GM21576 (cell line): ENCODE measurements around the gene ARHGEF37.

ENCODE experiments used
- ATAC-seq: cut with Tn5 transposase; IDR thresholded peaks from one replicate; pipeline ENCODE4 v1.9.1; 2021; ENCODE audit warnings: mild to moderate bottlenecking, moderate library complexity; ENCODE audit not compliant: unreplicated experiment

The ARHGEF37 gene

GRCh38 chr5:149598966-149599365 lies 17.7 kb downstream of the ARHGEF37 start:
- ATAC-seq = no peak

- ATAC-seq = no peak
Observed at GRCh38 chr5:149599375-149599774, 18.1 kb downstream of the ARHGEF37 start.

- ATAC-seq = no peak
Observed at GRCh38 chr5:149600932-149601331, 19.6 kb downstream of the ARHGEF37 start.

GRCh38 chr5:149603210-149603609 lies 21.9 kb downstream of the ARHGEF37 start:
- ATAC-seq = no peak

- ATAC-seq = no peak
Observed at GRCh38 chr5:149603920-149604319, 22.6 kb downstream of the ARHGEF37 start.

- no peak for ATAC-seq
Observed at GRCh38 chr5:149604321-149604720, 23.0 kb downstream of the ARHGEF37 start.

GRCh38 chr5:149605354-149605997 lies 24.2 kb downstream of the ARHGEF37 start:
- ATAC-seq = no peak

- peak; percentile 93 for ATAC-seq
Observed at GRCh38 chr5:149605998-149606724, 24.9 kb downstream of the ARHGEF37 start.

- ATAC-seq = no peak
Observed at GRCh38 chr5:149608936-149609545, 27.7 kb downstream of the ARHGEF37 start.

- ATAC-seq = no peak
Observed at GRCh38 chr5:149609640-149610219, 28.4 kb downstream of the ARHGEF37 start.

GRCh38 chr5:149610589-149611255 lies 29.4 kb downstream of the ARHGEF37 start:
- ATAC-seq = no peak

- no peak for ATAC-seq
Observed at GRCh38 chr5:149611326-149611725, 30.0 kb downstream of the ARHGEF37 start.

GRCh38 chr5:149614034-149614907 lies 33.0 kb downstream of the ARHGEF37 start:
- no peak for ATAC-seq

GRCh38 chr5:149615976-149616375 lies 34.7 kb downstream of the ARHGEF37 start:
- ATAC-seq = no peak

- peak; percentile 75 for ATAC-seq
Observed at GRCh38 chr5:149616727-149617285, 35.5 kb downstream of the ARHGEF37 start.

- peak; percentile 49 for ATAC-seq
Observed at GRCh38 chr5:149617760-149618306, 36.5 kb downstream of the ARHGEF37 start.

- ATAC-seq = peak; percentile 39
Observed at GRCh38 chr5:149618581-149619248, 37.4 kb downstream of the ARHGEF37 start.

GRCh38 chr5:149621415-149622098 lies 40.3 kb downstream of the ARHGEF37 start:
- no peak for ATAC-seq
